HepG2 (cell line): Measurements from ENCODE around the gene TCERG1. TPM values are rescaled to one million over a fixed set of nuclear protein-coding genes. Genes with fewer than 3 reads are reported as not detected.

Source experiments
- ARNT2 ChIP-seq: sonication (generic); formaldehyde crosslinking; IDR thresholded peaks from 2 replicates; pipeline ENCODE4 v1.8.0; 2022; ENCODE audit warnings: mild to moderate bottlenecking, low read depth, missing genetic modification reagents, moderate library complexity
- ATF5 ChIP-seq: sonication (generic); formaldehyde crosslinking; IDR thresholded peaks from 2 replicates; pipeline ENCODE4 v1.4.0; 2020; ENCODE audit warnings: mild to moderate bottlenecking, low read depth, missing genetic modification reagents
- BATF2 ChIP-seq: sonication (generic); formaldehyde crosslinking; IDR thresholded peaks from 2 replicates; pipeline ENCODE4 v1.8.0; 2022; ENCODE audit warnings: mild to moderate bottlenecking, missing genetic modification reagents, moderate library complexity
- CREBL2 ChIP-seq: sonication (generic); formaldehyde crosslinking; IDR thresholded peaks from 2 replicates; pipeline ENCODE4 v1.8.1; 2023; ENCODE audit warnings: missing genetic modification reagents, mild to moderate bottlenecking, borderline replicate concordance
- GMEB2 ChIP-seq: IDR thresholded peaks from 2 replicates; pipeline ENCODE4 v1.6.1; 2016; ENCODE audit warnings: missing biosample characterization, missing genetic modification reagents, low read depth
- HNF4G ChIP-seq, 2 experiments: sonication (generic) in 1 of 2; formaldehyde crosslinking in 1 of 2; IDR thresholded peaks; 2 replicates each; pipeline versions ENCODE4 v1.4.0 to v1.6.1; 2011 to 2020; ENCODE audit warnings: borderline replicate concordance in 2 of 2, low read depth in 2 of 2, mild to moderate bottlenecking in 2 of 2, low read length in 1 of 2, missing genetic modification reagents in 1 of 2, moderate library complexity in 1 of 2
- PRDM15 ChIP-seq: sonication (generic); formaldehyde crosslinking; IDR thresholded peaks from 2 replicates; pipeline ENCODE4 v1.4.0; 2020; ENCODE audit warnings: missing genetic modification reagents
- RARA ChIP-seq: IDR thresholded peaks from 2 replicates; pipeline ENCODE4 v1.6.1; 2016; ENCODE audit warnings: missing genetic modification reagents, missing compliant biosample characterization
- RXRB ChIP-seq: IDR thresholded peaks from 2 replicates; pipeline ENCODE4 v1.6.1; 2016; ENCODE audit warnings: borderline replicate concordance, missing genetic modification reagents, missing compliant biosample characterization
- SOX13 ChIP-seq, 3 experiments: fragments of 450-650 bp in 1 of 3; sonication (generic) in 1 of 3; formaldehyde crosslinking in 1 of 3; IDR thresholded peaks in 2 of 3; conservative IDR thresholded peaks in 1 of 3; 2 replicates each; pipeline versions ENCODE4 v1.5.0 to v1.6.1; 2016 to 2020; ENCODE audit warnings: antibody characterized with exemption in 1 of 3, mild to moderate bottlenecking in 1 of 3, missing compliant biosample characterization in 1 of 3, missing genetic modification reagents in 1 of 3, moderate library complexity in 1 of 3
- THAP7 ChIP-seq: sonication (generic); formaldehyde crosslinking; IDR thresholded peaks from 2 replicates; pipeline ENCODE4 v1.8.1; 2023; ENCODE audit warnings: mild to moderate bottlenecking, missing genetic modification reagents
- ZNF337 ChIP-seq: sonication (generic); formaldehyde crosslinking; IDR thresholded peaks from 2 replicates; pipeline ENCODE4 v1.5.1; 2020; ENCODE audit warnings: missing genetic modification reagents, low read depth, mild to moderate bottlenecking, borderline replicate concordance
- ZNF441 ChIP-seq: sonication (generic); formaldehyde crosslinking; IDR thresholded peaks from 2 replicates; pipeline ENCODE4 v1.7.0; 2021; ENCODE audit warnings: missing genetic modification reagents, borderline replicate concordance
- ZNF704 ChIP-seq: sonication (generic); formaldehyde crosslinking; IDR thresholded peaks from 2 replicates; pipeline ENCODE4 v1.8.1; 2023; ENCODE audit warnings: mild to moderate bottlenecking, inconsistent platforms, moderate library complexity, missing genetic modification reagents, borderline replicate concordance
- ZNF781 ChIP-seq: sonication (generic); formaldehyde crosslinking; IDR thresholded peaks from 2 replicates; pipeline ENCODE4 v1.5.1; 2020; ENCODE audit warnings: borderline replicate concordance, mild to moderate bottlenecking, missing genetic modification reagents; ENCODE audit errors: not compliant biosample characterization
- polyA plus RNA-seq, 8 experiments: library from polyadenylated mRNA; depleted of rRNA in 3 of 8; stranded (reverse) in 7 of 8; unstranded in 1 of 8; fragments of >200 nt; fragmentation: Illumina TruSeq in 4 of 8; extraction: Trizol in 4 of 8; gene quantifications; 2 replicates each; pipeline versions ENCODE4 v1.2.1 to v1.2.3, GENCODE V29; 2011 to 2016; ENCODE audit warnings: low read depth in 4 of 8, missing spikeins in 1 of 8, mixed read lengths in 1 of 8; ENCODE audit not compliant: insufficient read depth in 1 of 8
- total RNA-seq, 5 experiments: library from RNA; depleted of rRNA; stranded (reverse); fragments of >200 nt; fragmentation: Illumina TruSeq; extraction: Trizol; gene quantifications; 2 replicates each; pipeline ENCODE4 v1.2.3, GENCODE V29; 2016; ENCODE audit warnings: low read depth in 1 of 5

TCERG1 gene
- total and polyA plus RNA-seq, 2 of the 13 experiments (the other 11 are each of a cell fraction or from before 2014, with no cell fraction given), result 71.7 to 86.6 TPM

- TF ChIP-seq ATF5 (CRISPR knock-in tag) (no peak), ARNT2 (CRISPR knock-in tag) (peak; percentile 68), ZNF337 (CRISPR knock-in tag) (no peak), ZNF704 (peak; percentile 53; the same call in 1 of the 2 replicates), SOX13 (IDR thresholded peaks at IDR 0.05) (no peak), SOX13 (CRISPR knock-in tag; conservative IDR thresholded peaks at IDR 0.05 in 1 of 2, IDR thresholded peaks at IDR 0.05 in 1 of 2) (no peak), GMEB2 (no peak), HNF4G (IDR thresholded peaks at IDR 0.05; ENCODE audit: borderline replicate concordance, low read depth, low read length) (no peak), HNF4G (CRISPR knock-in tag; IDR thresholded peaks at IDR 0.05; ENCODE audit: borderline replicate concordance, low read depth) (0 out of 2 replicates have a peak, but pooled peaks have one; percentile 48), ZNF441 (CRISPR knock-in tag) (peak; percentile 7; the same call in 1 of the 2 replicates), ZNF781 (CRISPR knock-in tag) (peak; percentile 85), THAP7 (CRISPR knock-in tag) (no peak), RXRB (CRISPR knock-in tag) (peak; percentile 56), CREBL2 (CRISPR knock-in tag) (peak; percentile 47; the same call in 1 of the 2 replicates), BATF2 (CRISPR knock-in tag) (no peak; the same call in 1 of the 2 replicates), PRDM15 (no peak), RARA (CRISPR knock-in tag) (no peak; the same call in 1 of the 2 replicates)
Measured at GRCh38 chr5:146446861-146447733, at the start of gene TCERG1 (continued).
